ENCODE data around the gene DUS3L.
A peak's percentile ranks its signal among the peaks of the same experiment; 100 is the strongest.

Gene DUS3L

GRCh38 chr19:5799247-5800241, 8.6 kb upstream of the DUS3L start:
- peak; percentile 95 to 97 for DNase-seq
- TF ChIP-seq GATA1 (IDR thresholded peaks at IDR 0.05; ENCODE audit: low read depth, low read length), result peak; percentile 96
- TF ChIP-seq POLR2A (IDR thresholded peaks at IDR 0.05; ENCODE audit: low read length), result no peak

- DNase-seq, result no peak
- no peak for TF ChIP-seq POLR2A (IDR thresholded peaks at IDR 0.05; ENCODE audit: low read length)
- TF ChIP-seq GATA1 (IDR thresholded peaks at IDR 0.05; ENCODE audit: low read depth, low read length), result no peak
Observed at GRCh38 chr19:5798244-5798643, 7.3 kb upstream of the DUS3L start.

GRCh38 chr19:5795382-5795919, 4.5 kb upstream of the DUS3L start:
- DNase-seq, result no peak
- TF ChIP-seq GATA1 (IDR thresholded peaks at IDR 0.05; ENCODE audit: low read depth, low read length), result no peak
- TF ChIP-seq POLR2A (IDR thresholded peaks at IDR 0.05; ENCODE audit: low read length), result no peak

GRCh38 chr19:5793188-5793587, 2.2 kb upstream of the DUS3L start:
- no peak for TF ChIP-seq GATA1 (IDR thresholded peaks at IDR 0.05; ENCODE audit: low read depth, low read length)
- no peak for TF ChIP-seq POLR2A (IDR thresholded peaks at IDR 0.05; ENCODE audit: low read length)
- no peak for DNase-seq

- TF ChIP-seq GATA1 (IDR thresholded peaks at IDR 0.05; ENCODE audit: low read depth, low read length), result no peak
- TF ChIP-seq POLR2A (IDR thresholded peaks at IDR 0.05; ENCODE audit: low read length), result no peak
- no peak for DNase-seq
Observed at GRCh38 chr19:5792224-5792623, 1.3 kb upstream of the DUS3L start.

GRCh38 chr19:5789886-5790558, 941 bp downstream of the DUS3L start:
- TF ChIP-seq POLR2A (IDR thresholded peaks at IDR 0.05; ENCODE audit: low read length), result no peak
- TF ChIP-seq GATA1 (IDR thresholded peaks at IDR 0.05; ENCODE audit: low read depth, low read length), result no peak

GRCh38 chr19:5789351-5789761, 1.6 kb downstream of the DUS3L start:
- TF ChIP-seq GATA1 (IDR thresholded peaks at IDR 0.05; ENCODE audit: low read depth, low read length), result no peak
- no peak for TF ChIP-seq POLR2A (IDR thresholded peaks at IDR 0.05; ENCODE audit: low read length)
- no peak for DNase-seq

More at GRCh38 chr19:5789886-5790558, 941 bp downstream of the DUS3L start:
- no peak for DNase-seq

GRCh38 chr19:5788422-5788821, 2.5 kb downstream of the DUS3L start:
- DNase-seq, result no peak

GRCh38 chr19:5787409-5788182, 3.4 kb downstream of the DUS3L start:
- TF ChIP-seq POLR2A (IDR thresholded peaks at IDR 0.05; ENCODE audit: low read length) (no peak), GATA1 (IDR thresholded peaks at IDR 0.05; ENCODE audit: low read depth, low read length) (no peak)

More at GRCh38 chr19:5788422-5788821, 2.5 kb downstream of the DUS3L start:
- TF ChIP-seq GATA1 (IDR thresholded peaks at IDR 0.05; ENCODE audit: low read depth, low read length) (no peak), POLR2A (IDR thresholded peaks at IDR 0.05; ENCODE audit: low read length) (no peak)

GRCh38 chr19:5786593-5787408, 4.2 kb downstream of the DUS3L start:
- TF ChIP-seq GATA1 (IDR thresholded peaks at IDR 0.05; ENCODE audit: low read depth, low read length) (no peak), POLR2A (IDR thresholded peaks at IDR 0.05; ENCODE audit: low read length) (no peak)

More at GRCh38 chr19:5787409-5788182, 3.4 kb downstream of the DUS3L start:
- no peak for DNase-seq

GRCh38 chr19:5785423-5785822, 5.5 kb downstream of the DUS3L start:
- TF ChIP-seq POLR2A (IDR thresholded peaks at IDR 0.05; ENCODE audit: low read length) (no peak), GATA1 (IDR thresholded peaks at IDR 0.05; ENCODE audit: low read depth, low read length) (no peak)
- DNase-seq, result no peak

More at GRCh38 chr19:5786593-5787408, 4.2 kb downstream of the DUS3L start:
- DNase-seq, result no peak

- no peak for DNase-seq
- TF ChIP-seq GATA1 (IDR thresholded peaks at IDR 0.05; ENCODE audit: low read depth, low read length), result no peak
- no peak for TF ChIP-seq POLR2A (IDR thresholded peaks at IDR 0.05; ENCODE audit: low read length)
Observed at GRCh38 chr19:5784581-5785147, 6.3 kb downstream of the DUS3L start, which contains the start of gene PRR22. Gene PRR22 (minus strand): TSS chr19:5784746. CDS start chr19:5784660, 86 bp downstream.
